ENCODE data around the gene SEMA4B. TPM values are rescaled to one million over a fixed set of nuclear protein-coding genes. Genes with fewer than 3 reads are reported as not detected.

SEMA4B gene
- total and polyA plus RNA-seq, 9 of the 15 experiments (the other 6 are each of a cell fraction or from before 2014, with no cell fraction given), result 1.3 to 33.6 (median 11.0) TPM

- TF ChIP-seq ARID4B (CRISPR knock-in tag; IDR thresholded peaks at IDR 0.05), result peak; percentile 72; the same call in 1 of the 2 replicates
- TF ChIP-seq SPI1 (IDR thresholded peaks at IDR 0.05; ENCODE audit: borderline replicate concordance, low read depth, low read length), result peak; percentile 83
- TF ChIP-seq ZNF766 (CRISPR knock-in tag; conservative IDR thresholded peaks at IDR 0.05), result 0 out of 2 replicates have a peak, but pooled peaks have one; percentile 46
- peak; percentile 23; the same call in 1 of the 2 replicates for TF ChIP-seq KDM2B (CRISPR knock-in tag; IDR thresholded peaks at IDR 0.05)
- no peak for TF ChIP-seq USF1 (CRISPR knock-in tag; IDR thresholded peaks at IDR 0.05)
- TF ChIP-seq RHOXF2B (CRISPR knock-in tag; conservative IDR thresholded peaks at IDR 0.05), result peak; percentile 73; the same call in 1 of the 2 replicates
- TF ChIP-seq ARHGAP35 (IDR thresholded peaks at IDR 0.05; ENCODE audit: partially characterized antibody), result no peak
- TF ChIP-seq PHB (CRISPR knock-in tag; IDR thresholded peaks at IDR 0.05), result 0 out of 2 replicates have a peak, but pooled peaks have one; percentile 34
- no peak for TF ChIP-seq HLTF (IDR thresholded peaks at IDR 0.05)
- peak; percentile 81 to 84; a peak in 3 of 4 replicates for TF ChIP-seq ETV6 (IDR thresholded peaks at IDR 0.05; ENCODE audit: borderline replicate concordance in 1 of 2, low read depth in 2 of 2, low read length in 1 of 2)
- no peak for TF ChIP-seq ETV6 (CRISPR knock-in tag; IDR thresholded peaks at IDR 0.05; ENCODE audit: borderline replicate concordance)
- TF ChIP-seq TSHZ1 (CRISPR knock-in tag; IDR thresholded peaks at IDR 0.05), result no peak
- TF ChIP-seq CEBPZ (IDR thresholded peaks at IDR 0.05; ENCODE audit: borderline replicate concordance, low read depth, low read length), result no peak
- TF ChIP-seq NR1H2 (CRISPR knock-in tag; IDR thresholded peaks at IDR 0.05), result no peak
- TF ChIP-seq KLF10 (CRISPR knock-in tag; IDR thresholded peaks at IDR 0.05), result no peak
These were observed 64.3 kb downstream of the SEMA4B start, which contains the start of gene NGRN (continued) for GRCh38 chr15:90265271-90266060.
